ENCODE results near the gene ZNF436. TPM values are rescaled to one million over a fixed set of nuclear protein-coding genes. Genes with fewer than 3 reads are reported as not detected.
A peak's percentile ranks its signal among the peaks of the same experiment; 100 is the strongest.

ZNF436 gene
- total RNA-seq, 1 experiment from 2014 or later: 16.0 TPM

DNA sequence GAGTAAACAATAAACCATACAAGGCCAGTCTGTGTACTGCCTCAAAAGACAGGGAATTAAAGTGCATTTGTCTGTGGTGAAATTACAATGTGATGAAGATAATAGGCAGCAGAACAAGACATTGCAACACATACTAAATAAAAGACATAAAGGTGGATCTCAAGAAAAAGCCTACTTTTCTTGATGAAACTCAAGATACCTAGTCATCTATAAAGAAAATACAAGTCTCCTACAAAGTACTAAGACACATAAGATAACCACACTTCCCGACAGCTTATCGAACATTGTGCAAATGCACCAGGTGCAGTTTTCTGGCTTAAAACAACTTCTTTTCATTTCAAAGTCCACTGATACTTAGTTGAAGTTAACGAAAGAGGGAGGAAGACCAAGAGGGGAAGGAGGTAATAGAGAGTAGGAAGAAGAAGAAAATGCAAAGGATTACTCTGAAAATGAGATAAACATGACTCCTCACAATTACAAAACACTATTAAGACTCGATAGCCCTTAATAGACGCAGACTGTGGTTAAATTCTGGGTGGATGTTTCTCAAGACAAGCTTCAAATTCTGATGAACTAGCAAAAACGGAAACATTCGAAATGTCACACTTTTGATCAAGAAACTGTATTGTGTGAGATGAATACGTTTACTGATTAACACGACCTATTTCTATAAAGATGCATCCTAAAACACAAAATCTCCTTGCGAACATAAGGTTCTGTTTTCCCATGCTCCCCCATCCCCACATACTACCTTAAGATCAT is 27.5 kb downstream of the ZNF436 start:
- Histone ChIP-seq H3K27ac (ENCODE audit: low read length) (peak overlapping the region; percentile 100), H3K27me3 (ENCODE audit: control insufficient read depth, insufficient read depth, low read length) (no peaks in the 10 kb centered on the region), H3K4me1 (ENCODE audit: control insufficient read depth, insufficient read depth, low read length) (peaks cover 40% of the 10 kb centered on the region), H3K36me3 (ENCODE audit: control insufficient read depth, insufficient read depth, low read length) (peaks cover 16% of the 10 kb centered on the region), H3K4me3 (ENCODE audit: low read depth in 2 of 2, low read length in 2 of 2) (peak overlapping the region; percentile 77 to 94), H3K9me3 (ENCODE audit: control insufficient read depth, insufficient read depth, low read depth, low read length) (no peaks in the 10 kb centered on the region)
- ChIA-PET POLR2A (no interaction called here), CTCF (no interaction called here)
- TF ChIP-seq POLR2AphosphoS5 (IDR thresholded peaks at IDR 0.05; ENCODE audit: low read depth, low read length): no peak
- TF ChIP-seq, protein P1, sequence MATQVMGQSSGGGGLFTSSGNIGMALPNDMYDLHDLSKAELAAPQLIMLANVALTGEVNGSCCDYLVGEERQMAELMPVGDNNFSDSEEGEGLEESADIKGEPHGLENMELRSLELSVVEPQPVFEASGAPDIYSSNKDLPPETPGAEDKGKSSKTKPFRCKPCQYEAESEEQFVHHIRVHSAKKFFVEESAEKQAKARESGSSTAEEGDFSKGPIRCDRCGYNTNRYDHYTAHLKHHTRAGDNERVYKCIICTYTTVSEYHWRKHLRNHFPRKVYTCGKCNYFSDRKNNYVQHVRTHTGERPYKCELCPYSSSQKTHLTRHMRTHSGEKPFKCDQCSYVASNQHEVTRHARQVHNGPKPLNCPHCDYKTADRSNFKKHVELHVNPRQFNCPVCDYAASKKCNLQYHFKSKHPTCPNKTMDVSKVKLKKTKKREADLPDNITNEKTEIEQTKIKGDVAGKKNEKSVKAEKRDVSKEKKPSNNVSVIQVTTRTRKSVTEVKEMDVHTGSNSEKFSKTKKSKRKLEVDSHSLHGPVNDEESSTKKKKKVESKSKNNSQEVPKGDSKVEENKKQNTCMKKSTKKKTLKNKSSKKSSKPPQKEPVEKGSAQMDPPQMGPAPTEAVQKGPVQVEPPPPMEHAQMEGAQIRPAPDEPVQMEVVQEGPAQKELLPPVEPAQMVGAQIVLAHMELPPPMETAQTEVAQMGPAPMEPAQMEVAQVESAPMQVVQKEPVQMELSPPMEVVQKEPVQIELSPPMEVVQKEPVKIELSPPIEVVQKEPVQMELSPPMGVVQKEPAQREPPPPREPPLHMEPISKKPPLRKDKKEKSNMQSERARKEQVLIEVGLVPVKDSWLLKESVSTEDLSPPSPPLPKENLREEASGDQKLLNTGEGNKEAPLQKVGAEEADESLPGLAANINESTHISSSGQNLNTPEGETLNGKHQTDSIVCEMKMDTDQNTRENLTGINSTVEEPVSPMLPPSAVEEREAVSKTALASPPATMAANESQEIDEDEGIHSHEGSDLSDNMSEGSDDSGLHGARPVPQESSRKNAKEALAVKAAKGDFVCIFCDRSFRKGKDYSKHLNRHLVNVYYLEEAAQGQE (IDR thresholded peaks at IDR 0.05; ENCODE audit: insufficient read depth in 1 of 2, low read depth in 2 of 2, low read length in 1 of 2): no peak
- TF ChIP-seq SIN3A (IDR thresholded peaks at IDR 0.05; ENCODE audit: borderline replicate concordance, insufficient read depth, low read depth, low read length): no peak
- TF ChIP-seq TCF7L2 (IDR thresholded peaks at IDR 0.05; ENCODE audit: low read depth, low read length): no peak
- TF ChIP-seq, protein P2, sequence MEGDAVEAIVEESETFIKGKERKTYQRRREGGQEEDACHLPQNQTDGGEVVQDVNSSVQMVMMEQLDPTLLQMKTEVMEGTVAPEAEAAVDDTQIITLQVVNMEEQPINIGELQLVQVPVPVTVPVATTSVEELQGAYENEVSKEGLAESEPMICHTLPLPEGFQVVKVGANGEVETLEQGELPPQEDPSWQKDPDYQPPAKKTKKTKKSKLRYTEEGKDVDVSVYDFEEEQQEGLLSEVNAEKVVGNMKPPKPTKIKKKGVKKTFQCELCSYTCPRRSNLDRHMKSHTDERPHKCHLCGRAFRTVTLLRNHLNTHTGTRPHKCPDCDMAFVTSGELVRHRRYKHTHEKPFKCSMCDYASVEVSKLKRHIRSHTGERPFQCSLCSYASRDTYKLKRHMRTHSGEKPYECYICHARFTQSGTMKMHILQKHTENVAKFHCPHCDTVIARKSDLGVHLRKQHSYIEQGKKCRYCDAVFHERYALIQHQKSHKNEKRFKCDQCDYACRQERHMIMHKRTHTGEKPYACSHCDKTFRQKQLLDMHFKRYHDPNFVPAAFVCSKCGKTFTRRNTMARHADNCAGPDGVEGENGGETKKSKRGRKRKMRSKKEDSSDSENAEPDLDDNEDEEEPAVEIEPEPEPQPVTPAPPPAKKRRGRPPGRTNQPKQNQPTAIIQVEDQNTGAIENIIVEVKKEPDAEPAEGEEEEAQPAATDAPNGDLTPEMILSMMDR (IDR thresholded peaks at IDR 0.05): no peak
- no TSS peak for BruUV-seq (replicated peaks)
- intact Hi-C loops (cut with micrococcal nuclease; ENCODE audit: unreplicated experiment) (no loop called here), in situ Hi-C loops (cut with HindIII; ENCODE audit: low pct_unique_long_range_greater_than_20kb, low sequenced_read_pairs) (no loop called here)
- ATAC-seq: no peak
- no peak for DNase-seq (ENCODE audit: low read depth, low spot score)

DNA sequence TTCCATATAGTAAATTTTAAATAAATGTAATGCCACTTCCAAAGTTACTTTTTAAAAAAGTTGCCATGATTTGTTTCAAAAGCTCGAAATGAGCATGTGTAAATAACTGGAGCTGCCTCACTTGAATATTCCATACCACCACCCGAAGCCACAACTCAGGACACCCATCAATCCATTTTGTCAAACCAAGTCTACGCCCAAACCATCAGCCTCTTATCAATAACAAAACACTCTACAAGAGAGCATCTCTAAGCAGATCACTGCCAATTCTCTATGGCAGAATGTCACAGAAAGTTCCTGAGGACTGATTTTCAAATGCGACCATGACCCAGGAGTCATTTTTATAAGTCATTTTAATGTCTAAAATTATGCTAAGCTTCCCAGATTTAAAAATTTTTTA is 30.0 kb downstream of the ZNF436 start:
- intact Hi-C loops (cut with micrococcal nuclease; ENCODE audit: unreplicated experiment): no loop called here
- no TSS peak for BruUV-seq (replicated peaks)
- Histone ChIP-seq H3K27me3 (ENCODE audit: control insufficient read depth, insufficient read depth, low read length) (no peaks in the 10 kb centered on the region), H3K9me3 (ENCODE audit: control insufficient read depth, insufficient read depth, low read depth, low read length) (no peaks in the 10 kb centered on the region), H3K36me3 (ENCODE audit: control insufficient read depth, insufficient read depth, low read length) (peaks cover 27% of the 10 kb centered on the region), H3K4me3 (ENCODE audit: low read depth in 2 of 2, low read length in 2 of 2) (no peak overlapping the region), H3K27ac (ENCODE audit: low read length) (peak overlapping the region; percentile 48; the same call in 1 of the 2 replicates), H3K4me1 (ENCODE audit: control insufficient read depth, insufficient read depth, low read length) (peaks cover 35% of the 10 kb centered on the region)
- TF ChIP-seq POLR2AphosphoS5 (IDR thresholded peaks at IDR 0.05; ENCODE audit: low read depth, low read length): no peak
- TF ChIP-seq TCF7L2 (IDR thresholded peaks at IDR 0.05; ENCODE audit: low read depth, low read length): no peak
- TF ChIP-seq, protein P2 (IDR thresholded peaks at IDR 0.05): no peak
- TF ChIP-seq SIN3A (IDR thresholded peaks at IDR 0.05; ENCODE audit: borderline replicate concordance, insufficient read depth, low read depth, low read length): no peak
- TF ChIP-seq, protein P1 (IDR thresholded peaks at IDR 0.05; ENCODE audit: insufficient read depth in 1 of 2, low read depth in 2 of 2, low read length in 1 of 2): no peak
- ChIA-PET POLR2A (interaction anchor here (0.6 kb wide), 2 partner anchors 64 to 162 kb away, joined by 3 to 6 read pairs; no protein-coding TSS in a partner anchor), CTCF (no interaction called here)
- in situ Hi-C loops (cut with HindIII; ENCODE audit: low pct_unique_long_range_greater_than_20kb, low sequenced_read_pairs): no loop called here
- DNase-seq (ENCODE audit: low read depth, low spot score) (no peak), ATAC-seq (no peak)
